Vagina (tissue), 2 donors: ENCODE results near the gene YTHDC1. TPM values are rescaled to one million over a fixed set of nuclear protein-coding genes. Genes with fewer than 3 reads are reported as not detected.

Experiments
- DNase-seq, 2 donors: peaks; one replicate each; pipeline ENCODE4 v3.0.0-alpha.2; 2017; ENCODE audit errors: extremely low spot score in 2 of 2
- H3K27ac ChIP-seq: fragments of 200-600 bp; sonication (generic); one replicate; pipeline ENCODE4 v1.5.1; 2019
- H3K27me3 ChIP-seq: fragments of 200-600 bp; sonication (generic); one replicate; pipeline ENCODE4 v1.5.1; 2019
- H3K36me3 ChIP-seq, 2 donors: fragments of 200-600 bp; sonication (generic); one replicate each; pipeline ENCODE4 v1.5.1; 2017 to 2019
- H3K4me1 ChIP-seq: fragments of 200-600 bp; sonication (generic); one replicate; pipeline ENCODE4 v1.5.1; 2019
- H3K4me3 ChIP-seq, 2 donors: fragments of 200-600 bp; sonication (generic); 1 replicate in 1 of 2; 2 replicates in 1 of 2; pipeline ENCODE4 v1.5.1; 2016 to 2019
- H3K9me3 ChIP-seq: fragments of 200-600 bp; sonication (generic); one replicate; pipeline ENCODE4 v1.5.1; 2019
- CTCF ChIP-seq, 3 experiments: fragments of 450-650 bp in 2 of 3; fragments of 200-600 bp in 1 of 3; sonication (generic) in 1 of 3; IDR thresholded peaks; one replicate each; pipeline ENCODE4 v1.5.1; 2017 to 2019; ENCODE audit warnings: antibody characterized with exemption in 3 of 3, mild to moderate bottlenecking in 2 of 3, moderate library complexity in 2 of 3
- POLR2A ChIP-seq, 2 donors: fragments of 450-650 bp; IDR thresholded peaks; one replicate each; pipeline ENCODE4 v1.6.1; 2017; ENCODE audit warnings: antibody characterized with exemption in 2 of 2, mild to moderate bottlenecking in 2 of 2, moderate library complexity in 2 of 2
- POLR2AphosphoS5 ChIP-seq, 2 donors: sonication (generic); formaldehyde crosslinking; IDR thresholded peaks; one replicate each; pipeline ENCODE4 v1.9.0; 2017; ENCODE audit warnings: antibody characterized with exemption in 2 of 2, mild to moderate bottlenecking in 2 of 2, low read depth in 1 of 2; ENCODE audit not compliant: insufficient read depth in 1 of 2
- intact Hi-C: fragments of 100-400 bp; cut with DNase I; formaldehyde crosslinking; loops from one replicate; pipeline ENCODE4 v1.15.1; 2023
- total RNA-seq: library from RNA; depleted of rRNA; stranded (reverse); fragments of >200 nt; gene quantifications from one replicate; pipeline ENCODE4 v1.2.3, GENCODE V29; 2016

The YTHDC1 gene
- total RNA-seq, 1 donor from 2014 or later, result 61.4 TPM

DNA sequence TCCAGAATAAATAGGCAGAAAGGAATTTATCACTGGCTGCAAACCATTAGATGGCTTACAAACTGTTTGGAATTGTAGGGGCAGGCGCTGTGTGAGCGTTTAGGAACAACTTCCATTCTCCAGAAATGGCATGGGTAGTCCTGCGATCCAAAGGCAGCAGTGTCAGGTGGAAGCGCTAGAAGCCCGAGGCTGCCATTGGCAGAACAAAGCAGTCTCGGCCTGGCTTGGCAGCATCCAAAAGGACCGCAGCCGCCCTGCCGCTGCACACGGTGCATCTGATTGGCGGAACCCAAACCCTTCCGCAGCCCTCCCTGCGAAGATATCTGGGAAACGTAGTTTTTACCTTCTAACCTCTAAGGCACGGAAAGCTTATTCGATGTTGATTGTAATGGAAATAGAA is 23.6 kb upstream of the YTHDC1 start:
- Histone ChIP-seq H3K4me3 (peak overlapping the region; percentile 23 to 28), H3K27me3 (no peaks in the 10 kb centered on the region)
- intact Hi-C loops, result no loop called here

DNA sequence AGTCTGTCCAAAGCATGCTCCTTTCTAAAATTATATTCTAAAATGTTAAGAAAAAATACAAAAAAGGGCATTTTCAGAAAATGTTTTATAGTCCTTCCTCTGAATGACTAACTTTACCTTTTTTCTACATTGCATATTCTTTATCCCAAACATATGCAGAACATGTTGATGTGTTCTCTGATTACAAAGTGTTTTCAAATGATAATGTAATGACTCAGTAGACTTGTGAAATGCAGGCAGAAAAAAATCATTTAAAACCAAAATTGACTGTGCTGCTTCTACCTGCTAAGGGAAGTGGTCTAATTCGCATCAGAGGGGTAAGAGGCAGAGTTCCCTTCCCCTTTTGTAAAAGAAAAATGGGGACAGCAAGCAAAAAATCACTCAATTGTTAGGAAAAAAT is 22.7 kb upstream of the YTHDC1 start:
- intact Hi-C loops, result no loop called here
- TF ChIP-seq CTCF (IDR thresholded peaks at IDR 0.05) (no peak), POLR2A (IDR thresholded peaks at IDR 0.05) (no peak), POLR2AphosphoS5 (IDR thresholded peaks at IDR 0.05; ENCODE audit: insufficient read depth in 1 of 2, low read depth in 1 of 2) (no peak)
- no peak overlapping the region for H3K27ac ChIP-seq

More for the DNA sequence above, 23.6 kb upstream of the YTHDC1 start:
- Histone ChIP-seq H3K9me3 (no peaks in the 10 kb centered on the region), H3K36me3 (no peaks in the 10 kb centered on the region), H3K4me1 (peaks cover 9% of the 10 kb centered on the region), H3K27ac (no peak overlapping the region)
- no peak for DNase-seq
- TF ChIP-seq POLR2A (IDR thresholded peaks at IDR 0.05), result no peak
- TF ChIP-seq CTCF (IDR thresholded peaks at IDR 0.05), result no peak
- TF ChIP-seq POLR2AphosphoS5 (IDR thresholded peaks at IDR 0.05; ENCODE audit: insufficient read depth in 1 of 2, low read depth in 1 of 2), result peak in 1 of 2 donors; percentile 63

DNA sequence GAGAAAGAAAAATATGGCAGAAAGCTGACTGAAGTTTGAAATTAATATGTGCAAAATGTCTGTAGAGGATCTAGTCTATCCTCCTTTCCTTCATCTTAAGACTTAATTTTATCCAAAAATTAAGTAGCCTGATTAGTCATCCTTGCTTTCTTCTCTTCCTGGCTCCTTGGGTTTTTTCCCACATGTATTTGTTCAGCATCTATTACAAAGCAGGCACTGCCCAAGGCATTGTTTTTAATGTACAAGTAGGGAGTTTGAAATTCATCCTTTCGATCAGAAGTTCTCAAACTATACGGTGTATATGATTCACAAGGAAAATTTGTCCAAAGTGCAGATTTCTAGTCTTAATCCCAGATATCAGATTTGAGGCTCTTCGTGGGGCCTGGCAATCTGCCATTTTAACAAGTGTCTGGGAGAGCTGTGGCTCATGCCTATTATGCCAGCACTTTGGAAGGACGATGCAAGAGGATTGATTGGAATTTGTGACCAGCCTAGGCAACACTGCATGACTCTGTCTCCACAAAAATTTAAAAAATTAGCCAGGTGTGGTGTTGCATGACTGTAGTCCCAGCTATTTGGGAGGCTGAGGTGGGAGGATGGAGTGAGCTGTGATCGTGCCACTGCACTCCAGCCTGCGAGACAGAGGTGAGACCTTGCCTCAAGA is 19.4 kb upstream of the YTHDC1 start:
- H3K27ac ChIP-seq, result no peak overlapping the region
- intact Hi-C loops, result loop anchor here (5.0 kb wide), 1 partner anchor 788 kb away; no protein-coding TSS in a partner anchor
- DNase-seq, result no peak
- H3K27me3 ChIP-seq, result no peaks in the 10 kb centered on the region
- no peak for TF ChIP-seq POLR2A (IDR thresholded peaks at IDR 0.05)
- peaks cover 5% of the 10 kb centered on the region for H3K4me1 ChIP-seq
- no peaks in the 10 kb centered on the region for H3K36me3 ChIP-seq
- no peaks in the 10 kb centered on the region for H3K9me3 ChIP-seq
- no peak overlapping the region for H3K4me3 ChIP-seq

More for the DNA sequence above, 22.7 kb upstream of the YTHDC1 start:
- no peak for DNase-seq
- H3K9me3 ChIP-seq, result no peaks in the 10 kb centered on the region
- H3K36me3 ChIP-seq, result no peaks in the 10 kb centered on the region
- H3K4me1 ChIP-seq, result peaks cover 9% of the 10 kb centered on the region
- H3K27me3 ChIP-seq, result no peaks in the 10 kb centered on the region
- H3K4me3 ChIP-seq, result no peak overlapping the region

DNA sequence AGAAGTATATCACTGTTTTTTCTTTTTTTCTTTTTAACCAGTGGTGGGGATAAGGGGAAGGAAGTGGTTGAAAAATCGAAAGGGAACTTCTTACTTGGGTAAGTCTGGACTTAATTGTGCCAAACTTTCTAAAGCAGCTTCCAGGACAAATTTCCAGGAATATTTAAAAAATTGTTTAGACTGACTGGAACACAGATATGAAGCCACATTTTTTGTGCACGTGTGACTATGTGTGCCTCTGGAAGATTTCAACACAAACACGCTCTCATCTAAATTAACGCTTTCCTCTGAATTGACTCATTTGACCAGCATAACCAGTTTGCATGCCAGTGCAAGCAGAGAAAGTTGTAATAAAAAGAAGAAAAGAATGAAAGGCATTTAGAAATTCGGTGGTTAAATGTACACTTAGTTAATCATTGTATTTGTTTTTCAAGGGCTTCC is 18.8 kb upstream of the YTHDC1 start:
- DNase-seq, result no peak
- no peaks in the 10 kb centered on the region for H3K9me3 ChIP-seq
- peak in 1 of 2 donors; percentile 75 for TF ChIP-seq POLR2AphosphoS5 (IDR thresholded peaks at IDR 0.05; ENCODE audit: insufficient read depth in 1 of 2, low read depth in 1 of 2)
- no peak for TF ChIP-seq CTCF (IDR thresholded peaks at IDR 0.05)
- intact Hi-C loops, result loop anchor here (5.0 kb wide), 1 partner anchor 789 kb away; no protein-coding TSS in a partner anchor
- H3K4me3 ChIP-seq, result no peak overlapping the region
- no peaks in the 10 kb centered on the region for H3K36me3 ChIP-seq
- H3K27ac ChIP-seq, result no peak overlapping the region
- H3K27me3 ChIP-seq, result no peaks in the 10 kb centered on the region
- peaks cover 5% of the 10 kb centered on the region for H3K4me1 ChIP-seq

GRCh38 chr4:68367835-68368234 is 17.9 kb upstream of the YTHDC1 start:
- DNase-seq, result no peak
- H3K27ac ChIP-seq, result no peak overlapping the region

More at GRCh38 chr4:68367835-68368234, 17.9 kb upstream of the YTHDC1 start:
- Histone ChIP-seq H3K36me3 (no peaks in the 10 kb centered on the region), H3K9me3 (no peaks in the 10 kb centered on the region), H3K27me3 (no peaks in the 10 kb centered on the region), H3K4me3 (no peak overlapping the region), H3K4me1 (peaks cover 5% of the 10 kb centered on the region)
- intact Hi-C loops, result loop anchor here (5.0 kb wide), 1 partner anchor 789 kb away; no protein-coding TSS in a partner anchor
- TF ChIP-seq CTCF (IDR thresholded peaks at IDR 0.05) (no peak), POLR2AphosphoS5 (IDR thresholded peaks at IDR 0.05; ENCODE audit: insufficient read depth in 1 of 2, low read depth in 1 of 2) (no peak)
